ENCODE data around the gene CAMK2D.

CAMK2D gene

DNA sequence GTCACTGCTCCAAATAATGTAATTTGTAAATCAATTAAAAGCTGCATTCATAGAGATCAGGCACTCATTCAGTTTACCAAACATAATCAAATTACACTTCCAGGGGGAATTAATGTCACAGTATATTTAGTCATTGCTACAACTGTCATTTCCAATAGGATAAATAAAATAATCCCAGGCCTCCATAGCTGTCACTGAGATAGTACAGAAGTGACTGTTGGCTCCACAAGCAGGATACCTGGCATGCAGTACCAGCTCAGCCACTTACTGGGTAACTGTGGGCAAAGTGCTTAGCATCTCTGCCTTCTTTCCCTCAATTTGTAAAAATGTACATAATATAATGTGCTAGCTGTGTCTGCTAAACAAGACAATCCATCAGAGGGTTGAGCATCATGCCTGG lies 128.1 kb downstream of the CAMK2D start:
- in situ Hi-C loops (cut with HindIII; ENCODE audit: low pct_ligation_motif_present, low pct_unique_long_range_greater_than_20kb, low sequenced_read_pairs) = no loop called here
- DNase-seq = no peak

DNA sequence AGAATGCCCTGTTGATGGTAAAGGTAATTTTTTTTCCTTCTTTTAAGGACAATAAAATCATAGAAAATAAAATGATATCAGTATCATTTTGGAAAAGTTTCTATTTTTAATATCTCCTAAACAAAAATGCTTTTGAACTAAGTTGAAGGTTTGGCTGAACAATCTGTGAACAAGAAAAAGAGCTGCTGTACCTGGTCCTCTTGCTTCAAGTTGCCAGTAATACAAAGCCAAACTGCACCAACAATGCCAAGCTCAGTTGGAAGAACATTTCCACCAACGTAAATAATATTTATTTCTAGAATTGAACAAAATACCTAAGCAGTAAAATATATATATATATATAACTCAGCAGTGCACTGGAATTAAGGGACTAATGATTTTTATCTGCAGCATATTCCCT lies 132.8 kb downstream of the CAMK2D start:
- no peak for DNase-seq
- in situ Hi-C loops (cut with HindIII; ENCODE audit: low pct_ligation_motif_present, low pct_unique_long_range_greater_than_20kb, low sequenced_read_pairs) = no loop called here

DNA sequence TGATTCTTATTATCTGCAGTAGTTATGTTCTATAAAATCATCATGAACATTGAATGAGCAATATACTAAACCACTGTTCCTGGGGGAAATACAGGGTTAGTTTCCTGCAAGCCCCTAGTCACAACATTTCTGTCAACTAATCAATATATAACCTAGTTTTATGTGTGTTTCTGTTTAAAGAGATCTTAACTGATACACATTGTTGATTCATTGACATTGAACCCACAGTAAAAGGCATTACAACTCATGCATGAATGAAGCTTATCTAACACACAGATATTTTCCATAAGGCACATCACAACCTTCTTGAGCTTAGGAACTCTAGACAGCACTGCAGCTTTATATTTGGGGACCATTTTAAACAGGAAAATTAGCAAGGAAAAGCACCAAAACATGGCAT lies 134.2 kb downstream of the CAMK2D start:
- in situ Hi-C loops (cut with HindIII; ENCODE audit: low pct_ligation_motif_present, low pct_unique_long_range_greater_than_20kb, low sequenced_read_pairs) = no loop called here
- no peak for DNase-seq

GRCh38 chr4:113625902-113626301 lies 135.6 kb downstream of the CAMK2D start:
- DNase-seq = no peak
- in situ Hi-C loops (cut with HindIII; ENCODE audit: low pct_ligation_motif_present, low pct_unique_long_range_greater_than_20kb, low sequenced_read_pairs) = no loop called here

DNA sequence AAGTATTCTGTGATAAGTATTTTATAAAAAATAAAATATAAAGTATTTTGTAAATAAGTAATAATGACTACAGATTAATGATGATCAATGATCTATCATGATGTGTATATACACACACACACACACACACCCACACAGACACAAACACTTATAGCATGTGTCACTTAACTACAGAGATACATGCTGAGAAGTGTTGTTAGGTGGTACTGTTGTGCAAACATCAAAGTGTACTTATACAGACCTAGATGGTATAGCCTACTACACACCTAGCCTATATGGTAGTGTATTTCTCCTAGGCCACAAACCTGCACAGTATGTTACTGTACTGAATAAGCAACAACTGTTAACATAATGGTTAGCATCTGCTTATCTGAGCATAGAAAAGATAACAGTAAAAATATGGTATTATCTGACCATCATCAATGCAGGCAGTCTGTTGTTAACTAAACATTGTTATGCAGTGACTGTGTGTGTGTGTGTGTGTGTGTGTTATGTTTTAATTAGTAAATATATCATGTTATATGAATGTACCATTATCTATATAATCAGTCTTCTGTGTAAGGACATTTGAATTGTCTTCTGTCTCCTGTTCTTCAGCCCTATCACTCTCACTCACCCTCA lies 138.2 kb downstream of the CAMK2D start:
- no peak for DNase-seq
- in situ Hi-C loops (cut with HindIII; ENCODE audit: low pct_ligation_motif_present, low pct_unique_long_range_greater_than_20kb, low sequenced_read_pairs) = no loop called here

DNA sequence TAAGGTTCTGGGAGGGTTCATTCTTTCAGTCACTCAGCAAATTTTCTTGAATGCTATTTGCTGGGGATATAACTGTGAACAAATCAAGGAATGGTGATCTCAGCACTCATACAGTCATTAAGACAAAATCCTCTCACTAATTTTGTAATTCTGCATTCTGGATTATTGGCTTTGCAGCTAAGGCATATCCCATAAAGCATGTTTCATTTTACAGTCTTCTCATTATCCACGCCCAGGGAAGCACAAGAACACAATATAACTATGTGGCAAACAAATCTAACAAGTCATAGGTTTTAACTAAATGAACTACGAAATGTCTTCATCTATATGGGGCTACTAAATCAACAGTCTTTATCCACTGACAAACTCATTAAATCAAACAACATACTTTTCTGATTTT lies 139.9 kb downstream of the CAMK2D start:
- no peak for DNase-seq
- in situ Hi-C loops (cut with HindIII; ENCODE audit: low pct_ligation_motif_present, low pct_unique_long_range_greater_than_20kb, low sequenced_read_pairs) = no loop called here

DNA sequence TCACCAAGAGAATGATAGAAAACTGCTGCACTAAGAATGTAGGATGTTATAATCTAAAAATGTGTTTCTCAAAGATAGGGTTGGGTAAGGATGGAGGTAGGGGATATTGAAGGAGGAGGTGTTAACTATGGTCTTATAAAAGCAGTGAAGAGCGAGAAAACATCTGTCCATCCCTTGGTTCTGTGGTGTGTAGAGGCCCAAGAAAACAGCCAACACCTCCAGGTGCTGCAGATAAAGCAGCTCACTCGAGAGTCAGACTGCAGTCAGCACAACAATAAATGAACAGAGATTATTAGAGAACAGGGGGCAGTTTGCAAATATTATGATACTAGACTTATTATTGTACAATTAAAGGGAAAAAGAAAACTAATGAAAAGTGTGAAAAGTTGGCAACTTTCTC lies 141.5 kb downstream of the CAMK2D start:
- in situ Hi-C loops (cut with HindIII; ENCODE audit: low pct_ligation_motif_present, low pct_unique_long_range_greater_than_20kb, low sequenced_read_pairs) = no loop called here
- DNase-seq = no peak

DNA sequence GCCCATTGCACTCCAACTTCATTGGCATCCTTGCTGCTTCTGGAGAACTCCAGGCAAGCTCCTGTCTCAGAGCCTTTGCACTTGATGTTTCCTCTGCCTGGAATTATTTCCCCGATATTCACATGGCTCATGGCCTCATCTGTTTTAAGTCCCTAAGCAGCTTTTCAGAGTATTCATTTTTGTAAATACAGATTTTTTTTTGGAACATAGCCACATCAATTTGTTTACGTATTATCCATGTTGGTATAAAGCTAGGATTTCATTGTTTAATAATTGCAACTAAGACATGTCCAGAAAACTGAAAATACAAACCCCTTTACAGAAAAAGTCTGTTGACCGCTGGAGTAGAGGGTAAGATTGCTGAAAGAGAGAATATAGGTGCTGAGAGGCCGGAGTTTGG lies 142.0 kb downstream of the CAMK2D start:
- in situ Hi-C loops (cut with HindIII; ENCODE audit: low pct_ligation_motif_present, low pct_unique_long_range_greater_than_20kb, low sequenced_read_pairs) = no loop called here
- no peak for DNase-seq

GRCh38 chr4:113618205-113618604 lies 143.3 kb downstream of the CAMK2D start:
- in situ Hi-C loops (cut with HindIII; ENCODE audit: low pct_ligation_motif_present, low pct_unique_long_range_greater_than_20kb, low sequenced_read_pairs) = no loop called here

DNA sequence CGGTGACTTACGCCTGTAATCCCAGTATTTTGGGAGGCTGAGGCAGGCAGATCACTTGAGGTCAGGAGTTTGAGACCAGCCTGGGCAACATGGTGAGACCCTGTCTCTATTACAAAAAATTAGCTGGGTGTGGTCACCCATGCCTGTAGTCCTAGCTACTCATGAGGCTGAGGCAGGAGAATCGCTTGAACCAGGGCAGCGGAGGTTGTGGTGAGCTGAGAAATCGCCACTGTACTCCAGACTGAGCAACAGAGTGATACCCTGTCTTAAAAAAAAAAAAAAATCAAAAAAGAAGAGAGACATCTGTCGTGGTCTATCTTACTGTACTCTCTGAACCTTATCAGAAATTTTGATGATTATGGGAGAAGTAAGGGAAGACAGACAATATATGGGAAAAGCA lies 144.3 kb downstream of the CAMK2D start:
- in situ Hi-C loops (cut with HindIII; ENCODE audit: low pct_ligation_motif_present, low pct_unique_long_range_greater_than_20kb, low sequenced_read_pairs) = no loop called here
- no peak for DNase-seq

More at GRCh38 chr4:113618205-113618604, 143.3 kb downstream of the CAMK2D start:
- no peak for DNase-seq

- in situ Hi-C loops (cut with HindIII; ENCODE audit: low pct_ligation_motif_present, low pct_unique_long_range_greater_than_20kb, low sequenced_read_pairs) = no loop called here
- no peak for DNase-seq
These were observed 145.1 kb downstream of the CAMK2D start for GRCh38 chr4:113616443-113616842.

- in situ Hi-C loops (cut with HindIII; ENCODE audit: low pct_ligation_motif_present, low pct_unique_long_range_greater_than_20kb, low sequenced_read_pairs) = no loop called here
- no peak for DNase-seq
These were observed 147.1 kb downstream of the CAMK2D start for GRCh38 chr4:113614414-113614813.

DNA sequence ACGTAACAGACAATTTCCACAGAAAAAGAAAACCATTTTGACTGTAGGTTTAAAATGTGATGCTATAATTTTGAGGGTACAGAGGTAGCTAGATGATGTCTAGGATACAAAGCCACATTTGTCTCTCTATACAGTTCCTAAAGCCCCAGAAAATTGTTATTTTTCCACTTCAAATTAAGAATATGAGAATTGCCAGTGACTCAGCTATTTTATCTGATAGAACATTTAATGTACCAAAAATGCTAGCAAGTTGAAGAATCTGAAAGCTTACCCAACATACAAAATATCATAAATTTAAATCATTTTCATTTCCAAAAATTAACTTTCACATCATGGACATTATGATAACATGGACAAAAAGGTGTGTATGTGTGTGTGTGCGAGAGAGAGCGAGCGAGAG lies 148.0 kb downstream of the CAMK2D start:
- DNase-seq = no peak
- in situ Hi-C loops (cut with HindIII; ENCODE audit: low pct_ligation_motif_present, low pct_unique_long_range_greater_than_20kb, low sequenced_read_pairs) = no loop called here

DNA sequence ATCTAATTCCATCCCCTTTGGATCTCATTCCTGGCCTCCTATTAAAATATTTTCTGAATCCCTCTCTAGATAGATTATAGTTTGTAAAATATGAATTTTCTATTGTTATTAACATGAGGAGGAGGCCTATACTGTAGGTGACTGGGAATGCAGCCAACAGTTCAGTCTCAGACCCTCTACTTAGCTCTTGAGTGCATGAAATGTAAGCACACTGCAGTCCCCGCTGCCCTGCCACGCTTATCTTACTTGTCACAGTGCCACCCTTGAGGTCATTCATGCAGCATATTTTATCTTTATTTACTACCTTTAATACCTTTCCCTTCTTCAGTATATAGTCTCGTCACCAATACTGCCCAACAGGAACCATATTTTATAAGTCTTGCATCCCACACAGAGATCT lies 151.0 kb downstream of the CAMK2D start:
- DNase-seq = no peak
- in situ Hi-C loops (cut with HindIII; ENCODE audit: low pct_ligation_motif_present, low pct_unique_long_range_greater_than_20kb, low sequenced_read_pairs) = no loop called here

- in situ Hi-C loops (cut with HindIII; ENCODE audit: low pct_ligation_motif_present, low pct_unique_long_range_greater_than_20kb, low sequenced_read_pairs) = no loop called here
- DNase-seq = no peak
These were observed 153.5 kb downstream of the CAMK2D start for GRCh38 chr4:113607998-113608397.

- in situ Hi-C loops (cut with HindIII; ENCODE audit: low pct_ligation_motif_present, low pct_unique_long_range_greater_than_20kb, low sequenced_read_pairs) = no loop called here
- no peak for DNase-seq
These were observed 154.3 kb downstream of the CAMK2D start for GRCh38 chr4:113607147-113607720.

DNA sequence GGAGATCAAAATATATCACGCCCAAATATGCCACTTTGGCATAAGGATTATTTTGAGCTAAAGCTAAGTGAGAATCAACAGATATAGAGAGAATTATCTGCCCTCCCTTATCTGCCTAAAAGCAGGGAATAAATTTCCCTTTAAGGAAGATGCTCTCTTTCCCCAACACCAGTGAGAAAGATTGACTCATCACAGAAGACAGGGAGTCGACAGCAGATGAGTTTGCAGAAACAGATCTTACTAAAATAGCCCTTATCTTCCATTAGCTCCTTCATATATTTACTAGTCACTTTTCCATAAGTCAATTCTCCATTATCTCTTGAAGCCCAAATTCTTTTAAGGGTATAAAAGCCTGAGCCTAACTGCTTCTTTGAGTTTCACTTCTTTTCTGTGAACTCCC lies 156.6 kb downstream of the CAMK2D start:
- in situ Hi-C loops (cut with HindIII; ENCODE audit: low pct_ligation_motif_present, low pct_unique_long_range_greater_than_20kb, low sequenced_read_pairs) = no loop called here
- no peak for DNase-seq

GRCh38 chr4:113603911-113604310 lies 157.6 kb downstream of the CAMK2D start:
- in situ Hi-C loops (cut with HindIII; ENCODE audit: low pct_ligation_motif_present, low pct_unique_long_range_greater_than_20kb, low sequenced_read_pairs) = no loop called here
- DNase-seq = no peak

DNA sequence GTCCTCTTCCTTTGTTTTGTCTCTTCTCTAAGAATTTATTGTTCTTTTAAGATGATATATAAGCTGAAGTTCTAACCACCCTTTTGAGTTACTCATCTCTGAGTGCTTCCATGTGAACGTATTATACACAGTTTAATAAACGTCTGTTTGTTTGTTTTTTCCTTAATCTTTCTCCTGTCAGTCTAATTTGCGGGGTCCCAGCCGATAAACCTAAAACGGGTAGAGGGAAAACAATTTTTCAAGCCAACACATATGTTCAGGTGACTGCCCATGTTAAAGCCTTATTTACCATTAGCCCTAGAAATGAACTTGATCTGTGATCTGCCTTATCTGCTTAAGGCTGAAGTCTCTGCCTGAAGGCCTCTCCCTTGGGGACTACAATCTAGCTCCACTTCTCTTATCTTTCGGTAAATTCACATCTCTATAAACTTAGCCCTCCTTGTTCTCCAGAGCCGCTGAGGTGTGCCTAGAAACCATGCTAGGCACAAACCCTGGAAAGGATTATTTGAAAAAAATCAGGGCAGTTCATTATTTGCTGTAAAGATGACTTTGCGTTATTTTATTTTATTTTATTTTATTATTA lies 158.8 kb downstream of the CAMK2D start:
- DNase-seq = no peak
- in situ Hi-C loops (cut with HindIII; ENCODE audit: low pct_ligation_motif_present, low pct_unique_long_range_greater_than_20kb, low sequenced_read_pairs) = no loop called here

- DNase-seq = no peak
- in situ Hi-C loops (cut with HindIII; ENCODE audit: low pct_ligation_motif_present, low pct_unique_long_range_greater_than_20kb, low sequenced_read_pairs) = no loop called here
These were observed 159.9 kb downstream of the CAMK2D start for GRCh38 chr4:113601636-113602035.

Data from ACHN (cell line).